ENCODE measurements around the gene DMXL1.
"Not testable (repeated sequence)": the region's sequence is repeated elsewhere in the genome, so short reads cannot be mapped to it uniquely, and the experiment has no call there.

DMXL1 gene

DNA sequence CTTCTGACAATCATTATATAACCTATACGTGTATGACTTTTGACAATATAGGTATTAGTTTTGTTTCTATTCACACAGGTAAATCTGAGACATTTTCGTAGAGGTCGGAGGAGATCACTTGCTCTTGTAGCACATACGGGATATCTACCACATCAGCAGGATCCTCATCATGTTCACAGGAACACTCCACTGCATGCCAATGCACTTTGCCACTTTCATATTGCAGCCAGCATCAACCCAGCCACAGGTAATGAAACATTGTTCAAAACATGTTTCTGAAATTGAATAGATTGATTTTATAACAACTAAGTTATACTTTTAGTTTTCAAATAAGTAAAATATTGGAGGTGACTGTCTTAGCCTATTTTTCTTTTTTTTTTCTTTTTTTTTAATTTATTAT lies 50.0 kb downstream of the DMXL1 start:
- DNase-seq (ENCODE audit: low read depth in 1 of 2, low spot score in 1 of 2) = no peak

DNA sequence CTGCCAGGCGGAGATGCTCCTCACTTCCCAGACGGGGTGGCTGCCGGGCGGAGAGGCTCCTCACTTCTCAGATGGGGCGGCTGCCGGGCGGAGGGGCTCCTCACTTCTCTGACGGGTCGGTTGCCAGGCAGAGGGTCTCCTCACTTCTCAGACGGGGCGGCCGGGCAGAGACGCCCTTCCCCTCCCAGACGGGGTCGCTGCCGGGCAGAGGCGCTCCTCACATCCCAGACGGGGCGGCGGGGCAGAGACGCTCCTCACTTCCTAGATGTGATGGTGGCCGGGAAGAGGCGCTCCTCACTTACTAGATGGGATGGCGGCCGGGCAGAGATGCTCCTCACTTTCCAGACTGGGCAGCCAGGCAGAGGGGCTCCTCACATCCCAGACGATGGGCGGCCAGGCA lies 51.6 kb downstream of the DMXL1 start:
- DNase-seq (ENCODE audit: low read depth in 1 of 2, low spot score in 1 of 2) = not testable (repeated sequence)

DNA sequence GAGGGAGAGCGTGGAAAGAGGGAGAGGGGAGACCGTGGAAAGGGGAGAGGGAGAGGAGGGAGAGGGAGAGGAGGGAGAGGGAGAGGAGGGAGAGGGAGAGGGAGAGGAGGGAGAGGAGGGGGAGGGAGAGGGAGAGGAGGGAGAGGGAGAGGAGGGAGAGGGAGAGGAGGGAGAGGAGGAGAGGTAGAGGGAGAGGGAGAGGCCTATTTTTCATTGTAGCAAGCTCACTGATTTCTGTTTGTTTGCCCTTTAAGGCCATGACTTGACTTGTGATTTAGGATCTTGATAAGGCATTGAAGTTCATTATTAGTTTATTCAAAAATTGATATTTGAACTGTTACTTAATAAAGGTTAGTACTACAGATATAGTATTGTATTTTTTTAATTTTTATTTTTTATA lies 52.4 kb downstream of the DMXL1 start:
- no peak for DNase-seq (ENCODE audit: low read depth in 1 of 2, low spot score in 1 of 2)

DNA sequence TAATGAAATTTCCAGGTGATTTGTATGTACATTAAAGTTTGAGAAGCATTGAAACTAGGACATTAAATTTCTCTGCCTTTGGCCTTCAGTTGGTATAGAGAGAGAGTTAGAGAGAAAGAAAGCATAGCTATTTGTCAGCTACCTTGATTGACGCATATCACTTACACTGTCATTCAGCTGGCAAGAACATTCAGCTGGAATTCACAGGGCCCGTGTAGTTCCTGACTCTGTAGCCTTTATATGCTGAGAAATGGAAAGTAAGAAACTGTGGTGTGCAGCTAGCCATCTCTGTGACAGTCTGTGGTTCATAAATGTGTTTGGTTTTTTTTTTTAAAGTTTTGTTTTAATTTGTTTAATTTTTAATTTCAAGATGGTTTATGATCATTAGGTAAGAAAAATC lies 58.9 kb downstream of the DMXL1 start:
- DNase-seq (ENCODE audit: low read depth in 1 of 2, low spot score in 1 of 2) = no peak

DNA sequence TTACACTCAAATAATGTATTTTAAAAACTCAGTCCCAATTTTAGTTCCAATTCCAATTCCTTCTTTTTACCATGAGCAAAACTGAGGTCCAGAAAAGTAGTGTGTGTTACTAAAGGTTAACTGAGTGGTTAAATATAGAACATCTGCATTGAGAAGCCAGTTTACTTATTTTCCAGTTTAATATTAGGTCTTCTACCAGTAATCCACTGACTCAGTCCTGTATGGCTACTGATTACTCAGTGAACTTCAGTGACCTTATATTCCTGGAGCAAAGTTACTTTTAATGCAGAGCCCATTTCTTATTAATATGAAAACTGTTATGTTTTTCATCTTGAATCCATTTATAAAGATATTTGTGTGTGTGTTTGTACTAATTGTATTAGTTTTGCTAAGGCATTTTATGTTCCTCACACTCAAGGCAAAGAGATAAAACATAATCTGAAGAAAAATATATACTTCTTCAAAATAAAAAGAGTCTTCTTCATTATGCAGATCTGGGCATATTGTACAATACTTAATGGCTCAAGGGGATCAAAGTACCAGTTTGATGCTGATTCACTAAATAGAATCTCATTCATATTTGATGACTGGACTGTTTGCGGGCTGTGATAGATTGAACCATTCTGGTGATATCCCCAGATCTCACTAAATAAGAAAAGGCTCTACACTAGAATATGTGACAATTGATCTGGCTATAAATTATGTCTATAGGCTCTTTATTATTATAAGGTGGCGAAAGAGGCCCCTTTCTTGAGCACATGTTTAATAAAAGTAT lies 60.8 kb downstream of the DMXL1 start:
- no peak for DNase-seq (ENCODE audit: low read depth in 1 of 2, low spot score in 1 of 2)

DNA sequence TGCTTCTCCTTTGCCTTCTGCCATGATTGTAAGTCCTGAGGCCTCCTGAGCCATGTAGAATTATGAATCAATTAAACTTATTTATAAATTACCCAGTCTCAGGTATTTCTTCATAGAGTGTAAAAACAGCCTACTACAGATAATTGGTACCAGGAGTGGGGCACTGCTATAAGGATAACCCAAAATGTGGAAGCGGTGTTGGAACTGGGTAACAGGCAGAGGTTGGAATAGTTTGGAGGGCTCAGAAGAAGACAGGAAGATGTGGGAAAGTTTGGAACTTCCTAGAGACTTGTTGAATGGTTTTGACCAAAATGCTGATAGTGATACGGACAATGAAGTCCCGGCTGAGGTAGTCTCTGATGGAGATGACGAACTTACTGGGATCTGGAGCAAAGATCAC lies 64.9 kb downstream of the DMXL1 start:
- DNase-seq (ENCODE audit: low read depth in 1 of 2, low spot score in 1 of 2) = not testable (repeated sequence)

DNA sequence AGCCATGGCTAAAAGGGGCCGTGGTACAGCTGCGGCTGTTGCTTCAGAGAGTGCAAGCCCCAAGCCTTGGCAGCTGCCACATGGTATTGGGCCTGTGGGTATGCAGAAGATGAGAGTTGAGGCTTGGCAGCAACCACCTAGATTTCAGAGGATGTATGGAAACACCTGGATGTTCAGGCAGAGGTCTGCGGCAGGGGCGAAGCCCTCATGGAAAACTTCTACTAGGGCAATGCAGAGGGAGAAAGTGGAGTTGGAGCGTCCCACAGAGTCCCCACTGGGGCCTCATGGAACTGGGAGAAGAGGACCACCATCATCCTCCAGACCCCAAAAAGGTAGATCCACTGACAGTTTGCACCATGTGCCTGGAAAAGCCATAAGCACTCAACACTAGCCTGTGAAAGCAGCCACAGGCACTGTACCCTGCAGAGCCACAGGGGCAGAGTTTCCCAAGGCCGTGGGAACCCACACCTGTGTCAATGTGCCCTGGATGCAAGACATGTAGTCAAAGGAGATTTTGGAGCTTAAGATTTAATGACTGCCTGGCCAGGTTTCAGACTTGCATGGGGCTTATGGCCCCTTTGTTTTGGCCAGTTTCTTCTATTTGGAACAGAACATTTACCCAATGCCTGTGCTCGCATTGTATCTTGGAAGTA lies 65.9 kb downstream of the DMXL1 start:
- DNase-seq (ENCODE audit: low read depth in 1 of 2, low spot score in 1 of 2) = no peak

DNA sequence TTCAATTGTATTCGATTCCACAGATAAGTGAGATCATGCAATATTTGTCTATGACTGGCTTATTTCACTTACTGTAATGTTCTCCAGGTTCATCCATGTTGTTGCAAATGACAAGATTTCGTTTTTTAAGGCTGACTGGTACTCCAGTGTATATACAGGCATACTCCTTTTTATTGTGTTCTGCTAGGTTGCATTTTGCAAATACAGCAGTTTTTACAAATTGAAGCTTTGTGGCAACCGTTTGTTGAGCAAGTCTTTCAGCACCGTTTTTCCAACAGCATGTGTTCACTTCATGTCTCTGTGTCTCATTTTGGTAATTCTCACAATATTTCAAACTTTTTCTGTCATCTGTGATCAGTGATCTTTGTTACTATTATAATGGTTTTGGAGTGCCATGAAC lies 82.7 kb downstream of the DMXL1 start:
- no peak for DNase-seq (ENCODE audit: low read depth in 1 of 2, low spot score in 1 of 2)

DNA sequence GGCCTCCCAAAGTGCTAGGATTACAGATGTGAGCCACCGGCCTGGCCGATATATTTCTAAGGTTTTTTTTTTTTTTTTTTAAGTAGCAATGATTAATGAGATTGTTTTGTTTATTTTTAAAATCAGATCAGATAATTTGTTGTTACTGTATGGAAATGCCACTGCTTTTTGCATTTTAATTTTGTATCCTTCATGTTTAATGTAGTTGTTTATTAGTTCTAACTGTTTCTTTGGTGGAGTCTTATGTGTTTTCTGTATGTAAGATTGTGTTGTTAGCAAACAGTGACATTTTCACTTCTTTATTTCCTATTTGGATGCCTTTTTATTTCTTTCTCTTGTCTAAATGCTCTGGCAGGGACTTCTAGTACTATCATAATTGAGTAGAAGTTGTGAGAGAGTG lies 87.3 kb downstream of the DMXL1 start:
- DNase-seq (ENCODE audit: low read depth in 1 of 2, low spot score in 1 of 2) = no peak

DNA sequence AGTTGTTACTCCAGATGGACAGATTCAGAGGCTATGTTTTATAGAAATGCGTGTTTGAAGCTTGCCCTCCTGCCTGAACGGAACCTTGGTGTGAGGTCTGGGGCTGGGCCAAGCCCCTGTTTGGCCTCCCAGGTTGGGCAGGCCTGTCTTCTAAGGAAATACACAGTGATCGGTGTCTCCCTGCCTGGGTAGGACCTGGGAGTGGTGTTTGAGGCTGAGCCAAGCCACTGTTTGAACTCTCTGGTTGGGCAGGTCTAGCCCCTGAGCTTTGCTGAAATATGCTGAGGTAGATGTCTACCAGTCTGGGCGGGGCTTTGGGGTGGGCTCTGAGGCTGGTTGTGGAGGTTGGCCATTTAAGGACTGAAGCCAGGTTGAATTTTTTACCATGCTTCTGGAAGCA lies 90.5 kb downstream of the DMXL1 start:
- DNase-seq (ENCODE audit: low read depth in 1 of 2, low spot score in 1 of 2) = no peak

DNA sequence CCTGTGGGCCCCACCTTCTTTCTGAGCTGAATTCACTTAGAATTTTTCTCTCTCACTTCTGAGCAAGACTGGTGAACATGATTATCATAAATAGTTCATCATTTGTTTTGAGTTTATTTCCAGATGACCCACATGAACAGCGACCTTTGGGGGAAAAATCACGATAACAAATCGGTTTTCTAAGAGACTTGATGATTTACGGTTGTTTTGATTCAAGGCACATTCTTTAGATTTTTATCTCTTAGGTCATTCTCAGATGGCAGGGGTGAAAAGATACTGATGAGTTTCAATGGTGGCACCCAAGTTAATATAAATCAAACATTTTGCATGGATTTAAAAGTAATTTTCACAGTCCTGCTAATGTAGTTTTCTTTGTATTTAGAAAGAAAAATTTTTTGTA lies 95.1 kb downstream of the DMXL1 start:
- DNase-seq (ENCODE audit: low read depth in 1 of 2, low spot score in 1 of 2) = no peak

DNA sequence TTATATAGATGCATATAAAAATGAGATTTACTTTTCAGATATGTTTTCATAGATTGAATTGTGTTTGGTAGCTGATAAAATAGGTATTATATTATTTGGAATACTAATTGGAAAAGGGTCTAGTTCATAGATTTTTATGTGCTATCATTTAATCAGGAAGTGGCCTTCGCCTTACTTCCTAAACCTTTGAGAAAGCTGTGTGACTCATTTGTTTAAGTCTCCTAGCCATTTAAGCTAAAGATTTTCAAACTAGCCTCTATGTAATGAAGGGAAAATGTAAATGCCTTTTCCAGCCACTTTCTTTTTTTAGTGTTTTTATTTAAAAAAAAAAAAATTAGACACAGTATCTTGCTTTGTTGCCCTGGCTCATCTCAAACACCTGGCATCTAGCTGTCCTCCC lies 97.5 kb downstream of the DMXL1 start:
- no peak for DNase-seq (ENCODE audit: low read depth in 1 of 2, low spot score in 1 of 2)

DNA sequence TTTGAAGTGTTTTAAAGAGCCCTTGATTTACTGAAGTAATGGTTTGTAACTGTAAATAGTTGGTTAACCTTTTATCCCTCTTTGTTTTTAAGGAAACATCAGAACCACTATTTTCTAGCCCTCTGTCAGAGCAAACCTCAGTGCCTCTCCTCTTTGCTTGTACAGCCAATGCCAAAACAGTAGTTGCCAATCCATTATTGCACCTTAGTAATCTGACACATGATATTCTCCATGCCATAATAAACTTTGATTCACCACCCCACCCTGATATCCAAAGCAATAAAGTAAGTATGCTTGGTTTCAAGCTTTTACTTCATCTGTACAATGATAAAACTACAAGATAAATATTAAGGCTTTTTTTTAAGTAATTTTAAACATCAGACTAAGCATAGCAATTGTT lies 100.8 kb downstream of the DMXL1 start:
- DNase-seq (ENCODE audit: low read depth in 1 of 2, low spot score in 1 of 2) = no peak

DNA sequence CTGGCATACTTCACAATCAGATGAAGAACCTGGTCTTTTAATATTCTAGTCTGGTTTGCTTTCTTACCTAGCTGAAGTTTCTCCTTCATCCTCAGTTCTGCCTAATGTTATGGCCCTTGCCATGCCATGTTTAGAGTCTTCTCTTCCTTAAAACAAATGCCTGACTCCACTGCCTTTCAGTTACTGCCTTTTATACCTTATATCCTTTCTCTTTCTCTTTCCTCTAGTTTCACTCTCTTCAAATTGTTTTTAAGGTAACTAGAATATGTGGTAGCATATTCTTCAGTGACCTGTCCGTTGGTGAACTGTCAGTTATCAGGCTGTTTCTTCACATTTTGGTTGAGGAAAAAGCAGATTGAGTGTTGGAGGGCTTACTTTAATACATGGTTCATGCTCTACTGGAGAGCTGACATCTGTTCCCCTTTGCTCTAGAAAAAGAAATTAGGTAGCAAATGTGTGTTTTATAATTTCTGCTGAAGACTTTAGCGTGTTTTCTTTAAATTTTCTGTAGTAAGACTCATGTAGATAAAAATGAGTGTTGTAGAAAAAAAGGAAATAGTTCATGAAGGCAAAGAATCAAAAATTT lies 103.8 kb downstream of the DMXL1 start:
- no peak for DNase-seq (ENCODE audit: low read depth in 1 of 2, low spot score in 1 of 2)

DNA sequence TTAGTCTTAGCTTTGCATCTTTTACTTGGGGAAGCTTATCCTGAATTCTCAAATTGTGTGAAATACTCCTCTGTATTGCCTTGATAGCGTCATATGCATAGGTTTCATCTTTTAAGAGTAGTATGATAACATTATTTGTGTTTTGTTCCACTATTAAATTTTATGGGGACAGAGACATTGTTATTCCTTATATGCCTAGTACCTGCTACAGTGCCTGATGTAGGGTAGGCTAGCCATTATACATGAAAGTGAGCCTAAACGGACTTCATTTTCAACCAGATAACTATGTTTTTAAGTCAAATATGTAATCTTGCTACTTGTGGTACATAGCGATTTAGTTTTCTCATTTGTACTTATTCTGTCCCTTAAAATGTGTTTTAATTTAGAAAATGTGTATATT lies 105.9 kb downstream of the DMXL1 start:
- DNase-seq (ENCODE audit: low read depth in 1 of 2, low spot score in 1 of 2) = no peak

DNA sequence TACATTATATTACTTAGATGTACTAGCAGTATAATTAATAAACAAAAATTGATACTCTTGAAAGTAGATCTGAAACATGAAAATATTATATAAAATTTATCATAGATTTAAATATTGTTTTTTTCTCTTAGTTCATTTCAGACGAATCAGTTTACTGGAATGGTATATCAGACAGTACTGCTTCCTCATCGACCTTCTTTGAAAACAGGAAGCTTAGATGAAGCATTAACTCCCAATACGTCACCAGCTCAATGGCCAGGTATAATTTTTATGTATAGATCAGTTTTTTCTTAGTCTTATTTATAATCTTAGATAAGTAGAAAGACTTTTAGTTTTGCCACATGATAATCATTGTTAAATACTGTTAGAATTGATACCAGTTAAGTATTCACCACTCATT lies 106.3 kb downstream of the DMXL1 start:
- no peak for DNase-seq (ENCODE audit: low read depth in 1 of 2, low spot score in 1 of 2)

DNA sequence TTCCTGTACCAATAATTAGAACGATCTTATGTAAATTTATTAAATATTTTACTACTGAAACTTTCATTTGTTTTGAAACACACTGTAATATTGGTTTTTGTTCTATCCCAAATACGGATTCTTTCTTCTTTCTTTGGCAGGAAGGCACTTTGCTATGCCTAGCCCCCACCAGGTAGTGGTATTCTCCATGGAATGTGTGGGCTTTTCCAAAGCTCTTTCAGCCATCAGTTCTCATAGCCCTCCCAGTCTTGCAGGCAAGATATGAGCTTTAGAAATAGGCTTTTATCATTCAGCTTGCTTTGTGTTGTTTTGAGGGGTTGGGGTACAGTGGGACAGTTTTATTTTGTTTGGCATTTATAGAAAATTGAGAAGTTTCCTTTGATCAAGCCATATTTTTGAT lies 107.5 kb downstream of the DMXL1 start:
- DNase-seq (ENCODE audit: low read depth in 1 of 2, low spot score in 1 of 2) = no peak

DNA sequence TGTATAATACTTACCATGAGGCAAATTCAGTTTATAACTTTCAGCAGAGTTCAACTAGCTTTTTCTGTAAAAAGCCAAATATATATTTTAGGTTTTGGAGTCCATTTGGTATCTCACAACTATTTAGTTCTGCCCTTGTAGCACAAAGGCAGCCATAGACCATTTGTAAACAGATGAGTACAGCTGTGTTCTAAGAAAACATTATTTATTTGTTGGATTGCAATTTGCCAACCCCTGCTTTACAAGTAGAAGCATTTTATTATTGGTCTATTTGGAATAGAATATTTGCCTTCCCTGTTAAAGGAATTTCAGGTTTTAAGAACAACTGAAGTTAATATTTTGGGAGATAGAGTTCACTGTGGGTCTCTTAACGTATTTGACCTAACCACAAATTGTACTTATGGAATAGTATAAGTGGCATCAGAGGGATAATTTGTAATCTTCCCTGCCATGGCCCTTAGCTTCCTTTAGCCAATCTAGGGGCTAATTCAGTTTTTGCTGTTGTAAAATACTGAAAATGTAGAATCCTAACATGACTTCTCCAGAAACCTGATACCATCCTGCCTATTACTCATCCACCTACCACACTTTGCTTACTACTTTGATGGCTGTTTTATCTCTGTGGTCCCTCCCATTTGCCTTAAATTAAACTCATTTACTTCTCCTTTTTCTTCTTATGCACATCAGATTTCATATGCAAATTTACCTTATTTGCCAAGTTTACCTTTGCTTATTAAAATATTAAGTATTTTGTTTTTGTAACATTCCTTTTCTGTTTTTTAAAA lies 109.2 kb downstream of the DMXL1 start:
- DNase-seq (ENCODE audit: low read depth in 1 of 2, low spot score in 1 of 2) = no peak

DNA sequence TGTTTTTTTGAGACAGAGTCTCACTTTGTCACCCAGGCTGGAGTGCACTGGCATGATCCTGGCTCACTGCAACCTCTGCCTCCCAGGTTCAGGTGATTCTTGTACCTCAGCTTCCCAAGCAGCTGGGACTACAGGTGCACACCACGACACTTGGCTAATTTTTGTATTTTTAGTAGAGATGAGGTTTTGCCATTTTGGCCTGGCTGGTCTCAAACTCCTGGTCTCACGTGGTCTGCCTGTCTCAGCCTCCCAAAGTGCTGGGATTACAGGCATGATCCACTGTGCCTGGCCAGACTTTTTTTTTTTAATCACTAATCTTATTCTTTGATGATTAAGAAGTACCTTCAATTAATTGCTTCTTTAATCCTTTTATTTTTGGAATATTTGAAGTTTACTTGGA lies 114.6 kb downstream of the DMXL1 start:
- DNase-seq (ENCODE audit: low read depth in 1 of 2, low spot score in 1 of 2) = not testable (repeated sequence)

DNA sequence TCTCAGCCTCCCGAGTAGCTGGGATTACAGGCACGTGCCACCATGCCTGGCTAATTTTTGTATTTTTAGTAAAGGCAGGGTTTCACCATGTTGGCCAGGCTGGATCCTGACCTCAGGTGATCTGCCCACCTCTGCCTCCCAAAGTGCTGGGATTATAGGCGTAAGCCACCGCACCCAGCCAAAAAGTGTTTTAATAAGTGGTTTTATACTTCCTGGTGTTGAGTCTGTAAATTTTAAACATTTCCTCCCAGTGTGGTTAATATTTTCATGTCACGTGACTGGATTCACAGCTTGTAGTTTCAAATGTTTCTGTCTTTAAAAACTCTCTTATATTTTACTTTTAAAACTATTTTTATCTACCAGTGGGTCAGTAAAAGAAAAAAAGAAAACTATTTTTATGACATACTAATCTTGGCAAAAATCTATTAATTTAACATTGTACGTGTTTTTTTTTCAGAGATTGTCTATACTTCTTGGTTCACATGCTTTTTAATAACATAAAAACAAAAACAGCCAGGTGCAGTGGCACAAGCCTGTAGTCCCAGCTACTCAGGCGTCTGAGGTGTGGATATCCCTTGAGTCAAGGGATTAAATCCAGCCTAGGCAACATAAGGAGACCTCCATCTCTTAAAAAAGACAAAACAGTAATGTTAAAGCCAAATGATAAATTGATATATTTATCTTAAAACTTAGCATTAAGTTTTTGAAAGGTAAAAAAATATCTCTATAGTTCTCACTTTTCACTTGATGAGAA lies 117.1 kb downstream of the DMXL1 start:
- no peak for DNase-seq (ENCODE audit: low read depth in 1 of 2, low spot score in 1 of 2)

DNA sequence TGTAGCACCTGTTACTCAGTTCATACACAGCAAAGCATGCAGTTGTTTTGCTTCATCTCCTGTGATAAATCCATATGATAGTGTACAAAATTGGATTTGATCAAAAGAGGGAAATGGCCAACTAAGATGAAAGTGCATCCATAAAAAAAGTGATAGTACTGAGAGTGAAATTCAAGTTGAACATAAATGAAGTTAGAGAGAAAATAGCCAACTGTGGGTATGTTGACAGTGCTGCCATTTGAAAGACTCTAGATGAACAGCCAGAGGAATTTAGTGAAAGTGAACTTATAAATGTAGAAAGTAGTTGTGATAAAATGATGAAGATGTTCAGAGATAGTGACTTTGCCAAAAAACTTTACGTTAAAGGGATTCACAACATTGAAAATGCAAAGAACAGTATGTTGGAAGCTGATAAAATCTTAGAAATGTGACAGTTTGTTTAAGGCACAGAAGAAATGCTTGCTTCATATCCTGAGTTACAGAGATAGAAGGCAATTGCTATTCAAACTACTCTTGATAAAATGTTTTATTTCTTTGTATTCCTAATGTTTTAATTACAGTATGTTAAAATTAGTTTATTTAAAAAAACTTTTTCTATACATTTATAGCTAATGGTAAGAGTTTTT lies 119.7 kb downstream of the DMXL1 start:
- no peak for DNase-seq (ENCODE audit: low read depth in 1 of 2, low spot score in 1 of 2)

Data from activated T-helper 1 cell treated with anti-CD3 and anti-CD28 coated beads, Interleukin-2, amount 50 U/mL, for 16 hours (primary cell).